ENCODE results near the gene CFAP57. TPM values are rescaled to one million over a fixed set of nuclear protein-coding genes. Genes with fewer than 3 reads are reported as not detected.

Gene CFAP57
- total and polyA plus RNA-seq, 2 of the 4 experiments (the other 2 are of a cell fraction) = 0.29 to 0.36 TPM

DNA sequence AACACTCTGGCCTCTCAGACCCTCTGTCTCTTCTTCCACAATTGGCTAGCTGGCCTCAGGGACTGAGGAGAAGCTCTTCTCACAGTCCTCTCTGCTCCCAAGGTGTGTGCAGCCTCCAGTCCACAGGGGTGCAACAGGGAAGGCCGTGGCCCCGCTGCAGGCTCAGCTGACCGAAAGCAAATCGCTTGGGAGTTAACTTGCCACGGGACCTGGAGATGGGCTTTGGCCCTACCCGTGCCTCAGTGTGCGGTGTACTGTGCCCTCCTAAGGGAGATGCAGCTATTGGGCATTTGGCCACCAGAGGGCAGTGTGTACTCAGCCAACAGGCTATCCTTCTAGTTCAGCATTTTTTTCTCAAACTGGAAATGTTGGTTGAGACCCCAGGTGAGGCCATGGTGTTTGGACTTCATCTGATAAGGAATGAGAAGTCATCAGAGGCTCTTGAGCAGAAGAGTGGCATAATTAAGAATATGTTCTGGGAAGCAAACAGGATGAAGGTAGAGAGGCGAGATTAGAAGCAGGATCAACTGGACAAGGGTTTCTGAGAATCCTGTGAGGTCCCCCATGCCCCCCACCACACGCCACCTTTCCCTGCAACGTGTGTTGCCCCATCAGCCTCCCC is 55.1 kb downstream of the CFAP57 start:
- Histone ChIP-seq H3K9me1 (ENCODE audit: insufficient read depth, low read length) (peaks cover under 1% of the 10 kb centered on the region; the same call in 1 of the 2 replicates), H2BK5ac (ENCODE audit: low read depth, low read length, poor library complexity, severe bottlenecking) (no peak overlapping the region), H3K4me3 (ENCODE audit: insufficient read depth, low read depth, low read length) (no peak overlapping the region), H3K79me1 (ENCODE audit: low read depth in 1 of 2, low read length in 2 of 2) (0 out of 4 replicates have a peak, but pooled peaks cover 0 to under 1% of the 10 kb centered on the region in 2 experiments), H4K20me1 (ENCODE audit: insufficient read depth, low read length) (no peaks in the 10 kb centered on the region), H3K9ac (ENCODE audit: low read depth, low read length) (no peak overlapping the region), H3K4ac (ENCODE audit: low read depth, low read length) (peak overlapping the region; percentile 73), H4K8ac (ENCODE audit: low read depth in 2 of 2, low read length in 2 of 2) (peak overlapping the region in 1 of 2 experiments; percentile 70; a peak in 1 of 4 replicates), H4K91ac (ENCODE audit: insufficient read depth, low read depth, low read length) (peak overlapping the region; percentile 51; the same call in 1 of the 2 replicates), H3K56ac (ENCODE audit: extremely low read depth, insufficient read depth, low read length) (0 out of 2 replicates have a peak overlapping the region, but pooled peaks have one; percentile 18), H3K4me1 (ENCODE audit: control insufficient read depth, insufficient read depth, low read length) (peaks cover 18% of the 10 kb centered on the region), H4K5ac (ENCODE audit: low read depth, low read length) (no peak overlapping the region), H2BK120ac (ENCODE audit: low read depth, low read length) (peak overlapping the region; percentile 80), H3K4me2 (ENCODE audit: low read depth, low read length) (no peak overlapping the region), H3K27ac (ENCODE audit: insufficient read depth, low read length) (no peak overlapping the region), H2AK9ac (replicated peaks; ENCODE audit: low read depth, low read length, poor library complexity) (peak overlapping the region; percentile 86), H3K18ac (ENCODE audit: low read depth, low read length) (no peak overlapping the region), H2BK15ac (ENCODE audit: low read depth, low read length) (peak overlapping the region; percentile 75; the same call in 2 of the 3 replicates), H3K23ac (ENCODE audit: low read depth, low read length) (no peak overlapping the region), H3K14ac (replicated peaks; ENCODE audit: low read depth, low read length) (0 out of 2 replicates have a peak overlapping the region, but pooled peaks have one; percentile 38), H3K36me3 (ENCODE audit: control insufficient read depth, insufficient read depth, low read length) (no peaks in the 10 kb centered on the region), H2BK20ac (ENCODE audit: low read depth, low read length) (peak overlapping the region; percentile 83), H3K27me3 (ENCODE audit: control insufficient read depth, insufficient read depth, low read length) (no peaks in the 10 kb centered on the region), H2AFZ (replicated peaks; ENCODE audit: low read length, poor library complexity) (peak overlapping the region; percentile 90), H3K9me3 (ENCODE audit: control insufficient read depth, insufficient read depth, low read length) (no peaks in the 10 kb centered on the region), H2AK5ac (ENCODE audit: low read depth, low read length) (peak overlapping the region; percentile 68)
- ATAC-seq (ENCODE audit: low read depth) (peak; percentile 81), DNase-seq (peak; percentile 70)
- no TSS peak for BruUV-seq (replicated peaks)
- WGBS, 2 experiments (ENCODE audit: extremely low coverage in 2 of 2, insufficient read length in 1 of 2) = 19% methylated on average over 9 of the region's 10 CpGs; no CpG with 5 or more reads in 1 of the 2 experiments
- POLR2A ChIA-PET (ENCODE audit: unreplicated experiment) = interaction anchor here (0.5 kb wide), 1 partner anchor 217 kb away, joined by 5 read pairs; no protein-coding TSS in a partner anchor
- in situ Hi-C loops (cut with MboI; ENCODE audit: low sequenced_read_pairs) (loop anchor here (5.0 kb wide), 1 partner anchor 185 kb away; no protein-coding TSS in a partner anchor), intact Hi-C loops (cut with micrococcal nuclease) (loop anchor here (1.0 to 10.0 kb wide), 4 partner anchors 131 to 312 kb away; partner anchors contain the start of gene CDC20), dilution Hi-C loops (cut with HindIII; ENCODE audit: low sequenced_read_pairs, unreplicated experiment) (no loop called here)
- CTCF ChIA-PET = interaction anchor here (0.6 to 1.5 kb wide), 10 partner anchors 10 to 314 kb away, joined by 3 to 10 read pairs (median 4); partner anchors contain the start of gene CDC20
- no peak for TF ChIP-seq NFE2L2 (IDR thresholded peaks at IDR 0.05; ENCODE audit: low read depth, low read length)
- TF ChIP-seq CEBPB (IDR thresholded peaks at IDR 0.05; ENCODE audit: low read depth, low read length) = no peak
- TF ChIP-seq RCOR1 (IDR thresholded peaks at IDR 0.05; ENCODE audit: insufficient replicate concordance, low read length) = no peak
- peak; percentile 98 for TF ChIP-seq RAD21 (IDR thresholded peaks at IDR 0.05; ENCODE audit: low read length)
- TF ChIP-seq POLR2A (IDR thresholded peaks at IDR 0.05; ENCODE audit: low read depth, low read length) = 0 out of 2 replicates have a peak, but pooled peaks have one; percentile 45
- TF ChIP-seq SMC3 (IDR thresholded peaks at IDR 0.05; ENCODE audit: low read depth, low read length) = peak; percentile 93
- TF ChIP-seq CTCF (conservative IDR thresholded peaks at IDR 0.05; ENCODE audit: low read depth, low read length) = peak; percentile 92
- TF ChIP-seq BHLHE40 (IDR thresholded peaks at IDR 0.05; ENCODE audit: low read depth, low read length) = no peak
- no peak for TF ChIP-seq FOS (IDR thresholded peaks at IDR 0.05; ENCODE audit: low read depth, low read length)
- TF ChIP-seq MXI1 (IDR thresholded peaks at IDR 0.05; ENCODE audit: borderline replicate concordance, low read depth, low read length) = no peak
- no peak for TF ChIP-seq RFX5 (IDR thresholded peaks at IDR 0.05; ENCODE audit: low read depth, low read length)
- TF ChIP-seq, protein P1, sequence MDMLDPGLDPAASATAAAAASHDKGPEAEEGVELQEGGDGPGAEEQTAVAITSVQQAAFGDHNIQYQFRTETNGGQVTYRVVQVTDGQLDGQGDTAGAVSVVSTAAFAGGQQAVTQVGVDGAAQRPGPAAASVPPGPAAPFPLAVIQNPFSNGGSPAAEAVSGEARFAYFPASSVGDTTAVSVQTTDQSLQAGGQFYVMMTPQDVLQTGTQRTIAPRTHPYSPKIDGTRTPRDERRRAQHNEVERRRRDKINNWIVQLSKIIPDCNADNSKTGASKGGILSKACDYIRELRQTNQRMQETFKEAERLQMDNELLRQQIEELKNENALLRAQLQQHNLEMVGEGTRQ (IDR thresholded peaks at IDR 0.05; ENCODE audit: low read depth, low read length) = no peak
- peak; percentile 62; the same call in 1 of the 2 replicates for TF ChIP-seq MAFK (IDR thresholded peaks at IDR 0.05; ENCODE audit: low read depth, low read length)
- TF ChIP-seq ELK1 (IDR thresholded peaks at IDR 0.05; ENCODE audit: borderline replicate concordance, low read depth, low read length) = no peak

All from IMR-90 (cell line).